GM12874 (cell line): ENCODE data around the gene VPS72.

Experiments
- CTCF ChIP-seq: IDR thresholded peaks from 2 replicates; pipeline ENCODE4 v1.5.1; 2011; ENCODE audit warnings: low read depth, mild to moderate bottlenecking, control low read depth, low read length, moderate library complexity; ENCODE audit not compliant: insufficient read depth

VPS72 gene

GRCh38 chr1:151135433-151136385 lies 54.3 kb downstream of the VPS72 start:
- no peak for TF ChIP-seq CTCF

DNA sequence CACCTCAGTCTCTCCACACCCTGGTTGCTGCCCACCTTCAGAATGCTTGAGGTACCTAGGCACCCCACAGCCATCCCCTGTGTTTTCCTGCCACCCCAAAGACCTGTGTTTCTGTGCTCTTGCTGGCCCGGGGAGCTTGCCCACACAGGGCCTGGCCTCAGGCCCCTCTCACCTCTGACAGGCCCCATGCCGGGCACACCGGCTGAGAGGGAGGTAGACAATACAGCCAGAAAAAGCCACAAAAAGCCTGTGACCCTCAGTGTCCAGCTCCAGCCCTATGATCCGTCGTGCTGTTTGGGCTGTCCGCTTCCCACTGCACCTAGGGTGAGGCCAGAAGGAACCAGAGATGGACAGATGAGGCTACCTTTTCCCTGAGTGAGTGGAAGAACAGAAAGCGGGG lies 55.0 kb downstream of the VPS72 start:
- TF ChIP-seq CTCF = no peak

GRCh38 chr1:151134396-151134795 lies 55.6 kb downstream of the VPS72 start:
- no peak for TF ChIP-seq CTCF

- no peak for TF ChIP-seq CTCF
Measured at GRCh38 chr1:151133018-151133806, 56.8 kb downstream of the VPS72 start.

GRCh38 chr1:151132335-151133017 lies 57.5 kb downstream of the VPS72 start:
- no peak for TF ChIP-seq CTCF

GRCh38 chr1:151131701-151132334 lies 58.2 kb downstream of the VPS72 start:
- TF ChIP-seq CTCF = no peak
